Measurements from ENCODE around the gene KCNIP1. TPM values are rescaled to one million over a fixed set of nuclear protein-coding genes. Genes with fewer than 3 reads are reported as not detected.

Gene KCNIP1
- total RNA-seq, 1 donor from 2014 or later: 2.3 TPM

- H3K9me3 Mint-ChIP-seq: no peaks in the 10 kb centered on the region
- no peaks in the 10 kb centered on the region for H3K36me3 Mint-ChIP-seq
- peaks cover 4% of the 10 kb centered on the region for H3K4me1 Mint-ChIP-seq
- TF ChIP-seq, protein P1, sequence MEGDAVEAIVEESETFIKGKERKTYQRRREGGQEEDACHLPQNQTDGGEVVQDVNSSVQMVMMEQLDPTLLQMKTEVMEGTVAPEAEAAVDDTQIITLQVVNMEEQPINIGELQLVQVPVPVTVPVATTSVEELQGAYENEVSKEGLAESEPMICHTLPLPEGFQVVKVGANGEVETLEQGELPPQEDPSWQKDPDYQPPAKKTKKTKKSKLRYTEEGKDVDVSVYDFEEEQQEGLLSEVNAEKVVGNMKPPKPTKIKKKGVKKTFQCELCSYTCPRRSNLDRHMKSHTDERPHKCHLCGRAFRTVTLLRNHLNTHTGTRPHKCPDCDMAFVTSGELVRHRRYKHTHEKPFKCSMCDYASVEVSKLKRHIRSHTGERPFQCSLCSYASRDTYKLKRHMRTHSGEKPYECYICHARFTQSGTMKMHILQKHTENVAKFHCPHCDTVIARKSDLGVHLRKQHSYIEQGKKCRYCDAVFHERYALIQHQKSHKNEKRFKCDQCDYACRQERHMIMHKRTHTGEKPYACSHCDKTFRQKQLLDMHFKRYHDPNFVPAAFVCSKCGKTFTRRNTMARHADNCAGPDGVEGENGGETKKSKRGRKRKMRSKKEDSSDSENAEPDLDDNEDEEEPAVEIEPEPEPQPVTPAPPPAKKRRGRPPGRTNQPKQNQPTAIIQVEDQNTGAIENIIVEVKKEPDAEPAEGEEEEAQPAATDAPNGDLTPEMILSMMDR (IDR thresholded peaks at IDR 0.05; ENCODE audit: unreplicated experiment): no peak
- H3K4me3 Mint-ChIP-seq: no peak overlapping the region
- peaks cover 42% of the 10 kb centered on the region for H3K27me3 Mint-ChIP-seq (ENCODE audit: low read depth)
- DNase-seq (ENCODE audit: low spot score in 2 of 2, unreplicated experiment in 2 of 2): no peak
- H3K27ac Mint-ChIP-seq: no peak overlapping the region
Observed at GRCh38 chr5:170468633-170469285, 35.1 kb upstream of the KCNIP1 start.

DNA sequence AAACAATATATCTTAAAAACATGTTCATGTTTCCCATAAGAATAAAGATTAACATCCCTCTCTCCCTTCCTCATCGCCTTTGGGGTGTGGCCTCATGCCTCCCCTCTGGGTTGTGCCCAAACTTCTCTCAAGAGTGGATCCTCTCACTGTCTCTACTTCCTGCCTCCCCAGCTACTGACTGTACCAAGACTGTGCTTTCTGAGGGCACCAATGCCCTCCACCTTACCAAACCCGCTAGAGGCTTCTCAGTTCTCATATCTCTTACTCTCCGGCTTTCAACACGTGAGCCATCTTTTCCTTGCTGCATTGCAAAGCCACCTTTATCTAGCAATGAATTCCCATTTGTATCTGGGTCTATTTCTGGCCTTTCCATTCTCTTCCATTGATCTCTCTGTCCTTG is 34.4 kb upstream of the KCNIP1 start:
- Mint-ChIP-seq H3K4me1 (peaks cover 7% of the 10 kb centered on the region), H3K27me3 (ENCODE audit: low read depth) (peaks cover 46% of the 10 kb centered on the region), H3K9me3 (no peaks in the 10 kb centered on the region), H3K27ac (no peak overlapping the region), H3K36me3 (no peaks in the 10 kb centered on the region), H3K4me3 (no peak overlapping the region)
- no peak for DNase-seq (ENCODE audit: low spot score in 2 of 2, unreplicated experiment in 2 of 2)
- TF ChIP-seq, protein P1 (IDR thresholded peaks at IDR 0.05; ENCODE audit: unreplicated experiment): no peak

- no peak overlapping the region for H3K4me3 Mint-ChIP-seq
- peaks cover 51% of the 10 kb centered on the region for H3K27me3 Mint-ChIP-seq (ENCODE audit: low read depth)
- H3K4me1 Mint-ChIP-seq: peaks cover 9% of the 10 kb centered on the region
- TF ChIP-seq, protein P1 (IDR thresholded peaks at IDR 0.05; ENCODE audit: unreplicated experiment): no peak
- no peaks in the 10 kb centered on the region for H3K36me3 Mint-ChIP-seq
- no peak for DNase-seq (ENCODE audit: low spot score in 2 of 2, unreplicated experiment in 2 of 2)
- no peak overlapping the region for H3K27ac Mint-ChIP-seq
- no peaks in the 10 kb centered on the region for H3K9me3 Mint-ChIP-seq
Observed at GRCh38 chr5:170470275-170470674, 33.5 kb upstream of the KCNIP1 start.

- Mint-ChIP-seq H3K27ac (no peak overlapping the region), H3K4me3 (no peak overlapping the region), H3K4me1 (peaks cover 14% of the 10 kb centered on the region), H3K9me3 (no peaks in the 10 kb centered on the region), H3K36me3 (no peaks in the 10 kb centered on the region), H3K27me3 (ENCODE audit: low read depth) (peaks cover 55% of the 10 kb centered on the region)
- no peak for DNase-seq (ENCODE audit: low spot score in 2 of 2, unreplicated experiment in 2 of 2)
- TF ChIP-seq, protein P1 (IDR thresholded peaks at IDR 0.05; ENCODE audit: unreplicated experiment): no peak
Observed at GRCh38 chr5:170470808-170471404, 32.9 kb upstream of the KCNIP1 start.

DNA sequence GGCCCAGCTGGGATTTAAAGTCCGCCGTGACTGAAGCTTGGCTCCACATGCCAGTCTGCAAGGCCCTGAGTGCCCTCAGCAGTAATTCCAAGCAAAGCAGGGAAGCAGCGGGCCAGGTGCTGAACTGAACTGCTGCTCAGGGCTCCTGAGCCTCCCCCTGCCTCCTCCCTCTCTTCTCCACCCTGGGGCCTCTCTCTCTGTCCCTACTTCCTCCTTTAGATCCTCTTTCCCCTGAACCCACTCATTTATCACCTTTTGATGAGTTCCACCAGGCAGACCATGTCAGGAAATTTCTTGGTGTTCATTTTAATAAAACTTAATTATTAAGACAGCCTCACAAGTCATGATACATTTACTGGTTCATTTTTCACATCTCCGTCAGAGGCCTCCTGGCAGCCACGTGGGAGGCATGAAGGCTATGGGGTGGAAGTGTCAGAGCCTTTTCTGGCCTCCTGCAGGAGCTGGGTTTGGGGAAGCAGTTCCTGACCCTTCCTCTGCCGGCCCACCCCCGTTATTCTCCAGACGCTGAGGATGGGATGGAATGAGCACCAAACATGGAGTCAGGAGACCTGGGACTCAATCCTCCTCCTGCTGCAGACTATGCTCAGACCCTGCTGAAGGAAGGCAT is 32.2 kb upstream of the KCNIP1 start:
- Mint-ChIP-seq H3K27ac (no peak overlapping the region), H3K4me3 (no peak overlapping the region), H3K4me1 (peaks cover 14% of the 10 kb centered on the region), H3K27me3 (ENCODE audit: low read depth) (peaks cover 55% of the 10 kb centered on the region), H3K9me3 (no peaks in the 10 kb centered on the region), H3K36me3 (no peaks in the 10 kb centered on the region)
- no peak for DNase-seq (ENCODE audit: low spot score in 2 of 2, unreplicated experiment in 2 of 2)
- TF ChIP-seq, protein P1 (IDR thresholded peaks at IDR 0.05; ENCODE audit: unreplicated experiment): no peak

Measured in mesothelial cell of epicardium (in vitro differentiated cells).